ENCODE results near the gene FKBP14.
"Not testable (repeated sequence)": the region's sequence is repeated elsewhere in the genome, so short reads cannot be mapped to it uniquely, and the experiment has no call there.

Gene FKBP14

DNA sequence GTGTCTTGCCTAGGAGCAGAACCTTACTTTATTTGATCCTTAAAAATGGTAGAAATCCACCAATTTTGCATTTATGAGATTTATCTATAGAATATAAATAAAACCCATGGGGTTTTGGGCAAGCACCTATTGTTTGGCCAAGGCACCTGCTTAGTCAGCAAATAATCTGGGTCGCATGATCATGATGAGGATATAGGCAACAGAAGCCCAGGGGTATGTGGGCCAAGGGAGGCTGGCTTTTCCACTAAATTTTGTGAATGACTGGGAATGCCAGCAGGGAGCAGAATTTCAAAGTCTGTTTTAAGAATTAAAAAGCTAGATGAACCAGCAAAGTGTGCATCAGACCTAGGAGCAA, 54.2 kb downstream of the FKBP14 start:
- peaks cover 26% of the 10 kb centered on the region for H3K4me1 Mint-ChIP-seq (ENCODE audit: low read depth)
- H3K4me3 Mint-ChIP-seq, result no peak overlapping the region
- H3K27me3 Mint-ChIP-seq, result no peaks in the 10 kb centered on the region
- H3K27ac Mint-ChIP-seq, result no peak overlapping the region
- intact Hi-C loops (cut with micrococcal nuclease), result no loop called here
- no peaks in the 10 kb centered on the region for H3K9me3 Mint-ChIP-seq
- H3K36me3 Mint-ChIP-seq (ENCODE audit: low read depth), result peaks cover 18% of the 10 kb centered on the region

DNA sequence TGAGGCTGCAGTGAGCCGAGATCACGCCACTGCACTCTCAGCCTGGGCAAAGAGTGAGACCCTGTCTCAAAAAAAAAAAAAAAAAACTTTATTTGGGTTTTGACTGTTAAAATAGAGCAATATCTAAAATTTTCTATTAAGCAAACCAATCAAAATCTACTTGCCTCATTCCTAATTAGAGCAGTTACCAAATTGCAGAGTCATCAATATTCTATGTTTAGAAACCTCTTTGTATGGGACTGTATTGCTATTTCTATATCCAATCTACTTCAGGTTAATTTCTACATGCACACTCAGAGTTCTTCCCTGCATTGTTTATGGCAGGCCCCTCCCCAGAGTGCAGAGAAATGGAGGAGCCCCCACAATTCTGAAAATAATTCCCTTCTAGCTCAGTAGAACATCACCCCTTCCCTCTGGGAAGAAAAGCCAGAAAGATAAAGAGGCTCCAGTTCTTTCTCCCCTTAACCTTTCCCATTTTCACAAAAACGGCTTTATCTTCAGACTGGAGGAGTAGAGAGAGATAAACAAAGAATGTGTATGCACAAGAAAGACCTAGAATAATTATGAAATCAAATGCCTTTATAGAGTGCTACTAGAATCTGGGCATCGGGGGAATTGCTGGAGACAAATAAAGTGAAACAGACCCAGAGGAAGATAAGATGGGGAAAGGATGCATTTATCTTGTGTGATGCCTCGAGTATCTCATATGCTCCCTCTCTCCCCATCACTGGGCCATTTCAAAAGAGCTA, 54.8 kb downstream of the FKBP14 start:
- Mint-ChIP-seq H3K36me3 (ENCODE audit: low read depth) (peaks cover 21% of the 10 kb centered on the region), H3K9me3 (no peaks in the 10 kb centered on the region), H3K27ac (no peak overlapping the region), H3K4me1 (ENCODE audit: low read depth) (peaks cover 23% of the 10 kb centered on the region), H3K27me3 (no peaks in the 10 kb centered on the region), H3K4me3 (no peak overlapping the region)
- intact Hi-C loops (cut with micrococcal nuclease), result no loop called here

DNA sequence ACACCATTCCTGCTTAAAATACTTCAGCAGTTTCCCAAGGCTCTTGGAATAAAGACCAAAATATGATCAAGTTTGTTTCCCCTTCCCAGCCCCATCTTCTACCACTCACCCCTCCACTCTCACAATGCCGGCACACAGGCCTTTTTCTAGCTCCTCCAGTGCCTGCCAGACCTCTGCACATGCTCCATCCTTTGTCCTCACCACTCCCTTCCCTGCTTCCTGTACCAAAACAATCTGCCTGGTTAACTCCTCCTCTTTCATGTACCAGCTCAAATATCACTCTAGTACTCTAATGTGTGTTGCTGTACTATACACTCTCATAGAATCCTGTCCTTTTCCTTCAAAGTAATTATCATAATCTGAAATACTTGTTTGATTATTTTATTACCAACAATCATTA, 56.3 kb downstream of the FKBP14 start:
- H3K27me3 Mint-ChIP-seq, result no peaks in the 10 kb centered on the region
- H3K9me3 Mint-ChIP-seq, result no peaks in the 10 kb centered on the region
- H3K36me3 Mint-ChIP-seq (ENCODE audit: low read depth), result peaks cover 36% of the 10 kb centered on the region
- H3K4me3 Mint-ChIP-seq, result no peak overlapping the region
- H3K27ac Mint-ChIP-seq, result no peak overlapping the region
- H3K4me1 Mint-ChIP-seq (ENCODE audit: low read depth), result peaks cover 10% of the 10 kb centered on the region
- intact Hi-C loops (cut with micrococcal nuclease), result no loop called here

DNA sequence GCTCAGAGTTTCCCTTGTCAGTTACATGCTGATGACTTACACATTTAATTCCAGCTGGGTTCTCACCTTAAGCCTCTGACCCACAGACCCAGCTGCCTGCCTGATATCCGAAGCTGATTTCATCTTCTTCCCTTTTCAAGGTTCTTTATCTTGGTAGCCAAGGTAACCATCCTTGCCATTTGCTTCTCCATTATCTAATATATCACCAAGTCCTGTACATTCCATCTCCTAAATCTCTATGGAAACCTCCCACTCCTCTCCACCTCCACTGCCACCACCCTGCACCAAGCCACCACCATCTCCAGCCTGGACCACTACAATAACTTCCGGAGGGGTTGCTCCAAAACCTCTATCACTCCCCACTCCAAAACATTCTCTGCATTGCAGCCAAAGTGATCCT, 56.8 kb downstream of the FKBP14 start:
- intact Hi-C loops (cut with micrococcal nuclease), result no loop called here
- Mint-ChIP-seq H3K27ac (no peak overlapping the region), H3K27me3 (no peaks in the 10 kb centered on the region), H3K9me3 (no peaks in the 10 kb centered on the region), H3K4me3 (no peak overlapping the region), H3K36me3 (ENCODE audit: low read depth) (peaks cover 39% of the 10 kb centered on the region), H3K4me1 (ENCODE audit: low read depth) (peaks cover 10% of the 10 kb centered on the region)

DNA sequence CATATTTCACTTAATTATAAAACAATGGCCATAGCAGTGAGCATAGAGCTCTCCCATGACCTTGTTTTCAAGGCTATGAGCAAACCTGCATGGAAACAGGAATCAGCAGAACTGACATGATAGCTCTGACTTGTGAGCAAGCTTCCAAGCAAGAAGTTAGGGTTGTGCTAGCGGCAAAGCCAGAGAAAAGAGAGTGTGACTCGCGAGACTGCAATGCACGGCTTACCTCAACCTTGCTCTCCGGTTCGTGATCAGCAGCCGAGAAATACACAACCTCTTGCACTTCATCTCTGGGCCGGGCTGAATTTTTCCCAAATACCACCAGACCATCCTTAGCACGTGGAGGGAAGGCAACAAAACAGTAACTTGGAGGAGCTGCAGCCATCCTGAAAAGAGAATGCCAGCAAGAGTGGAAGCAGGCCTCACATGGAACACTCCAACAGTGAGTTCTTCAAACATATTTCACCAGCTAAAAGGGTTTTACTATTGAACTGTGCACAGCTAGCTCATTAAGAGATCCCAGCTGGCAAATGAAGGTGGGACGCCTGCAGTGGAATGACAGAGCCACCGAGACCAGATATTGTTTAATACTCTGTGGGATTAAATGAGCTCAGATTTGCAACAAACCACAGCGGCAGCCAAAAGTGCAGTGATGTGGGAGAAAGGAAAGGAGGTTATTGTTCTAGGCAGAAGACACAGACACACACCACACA, 57.7 kb downstream of the FKBP14 start:
- no peaks in the 10 kb centered on the region for H3K9me3 Mint-ChIP-seq
- no peak overlapping the region for H3K4me3 Mint-ChIP-seq
- no peak overlapping the region for H3K27ac Mint-ChIP-seq
- peaks cover 39% of the 10 kb centered on the region for H3K36me3 Mint-ChIP-seq (ENCODE audit: low read depth)
- H3K4me1 Mint-ChIP-seq (ENCODE audit: low read depth), result peaks cover 10% of the 10 kb centered on the region
- H3K27me3 Mint-ChIP-seq, result no peaks in the 10 kb centered on the region
- intact Hi-C loops (cut with micrococcal nuclease), result no loop called here

DNA sequence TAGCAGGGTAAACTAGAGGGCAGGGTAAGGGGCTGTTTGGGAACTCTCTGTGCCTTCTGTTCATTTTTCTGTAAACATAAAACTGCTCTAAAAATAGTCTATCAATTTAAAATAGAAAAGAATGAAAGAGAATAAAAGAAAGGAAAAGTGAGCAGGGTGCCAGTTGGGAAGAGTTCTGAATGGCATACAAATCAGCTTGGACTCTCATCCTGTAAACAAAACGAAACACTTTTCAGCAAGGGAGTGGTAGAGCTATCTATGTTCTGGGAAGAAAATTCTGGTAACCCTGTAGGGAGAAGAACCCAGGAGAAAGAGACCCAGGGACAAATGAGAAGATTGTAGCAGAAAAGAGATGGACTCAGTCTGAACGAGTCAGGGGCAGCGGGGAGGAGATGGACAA, 61.5 kb downstream of the FKBP14 start:
- Mint-ChIP-seq H3K9me3 (peaks cover under 1% of the 10 kb centered on the region), H3K36me3 (ENCODE audit: low read depth) (peaks cover 52% of the 10 kb centered on the region), H3K27me3 (no peaks in the 10 kb centered on the region), H3K4me3 (no peak overlapping the region), H3K4me1 (ENCODE audit: low read depth) (peaks cover 5% of the 10 kb centered on the region), H3K27ac (no peak overlapping the region)
- intact Hi-C loops (cut with micrococcal nuclease), result no loop called here

DNA sequence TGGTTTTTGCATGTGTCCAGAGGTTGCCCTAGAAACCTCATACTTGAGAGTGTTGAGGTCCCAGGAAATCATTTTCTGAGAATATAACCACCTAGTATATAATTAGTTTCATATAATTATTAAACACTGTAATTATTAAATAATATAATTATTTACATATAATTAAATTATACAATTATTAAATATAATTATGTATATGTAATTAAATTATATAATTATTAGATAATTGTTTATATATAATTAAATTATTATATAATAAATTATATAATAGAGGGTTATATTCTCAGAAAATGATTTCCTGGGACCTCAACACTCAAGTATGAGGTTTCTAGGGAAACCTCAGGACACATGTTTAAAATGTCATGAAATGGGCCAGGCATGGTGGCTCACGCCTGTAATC, 64.5 kb downstream of the FKBP14 start:
- H3K9me3 Mint-ChIP-seq, result peaks cover 9% of the 10 kb centered on the region
- H3K4me3 Mint-ChIP-seq, result no peak overlapping the region
- H3K36me3 Mint-ChIP-seq (ENCODE audit: low read depth), result peaks cover 47% of the 10 kb centered on the region
- no peaks in the 10 kb centered on the region for H3K4me1 Mint-ChIP-seq (ENCODE audit: low read depth)
- H3K27me3 Mint-ChIP-seq, result no peaks in the 10 kb centered on the region
- intact Hi-C loops (cut with micrococcal nuclease), result no loop called here
- no peak overlapping the region for H3K27ac Mint-ChIP-seq

DNA sequence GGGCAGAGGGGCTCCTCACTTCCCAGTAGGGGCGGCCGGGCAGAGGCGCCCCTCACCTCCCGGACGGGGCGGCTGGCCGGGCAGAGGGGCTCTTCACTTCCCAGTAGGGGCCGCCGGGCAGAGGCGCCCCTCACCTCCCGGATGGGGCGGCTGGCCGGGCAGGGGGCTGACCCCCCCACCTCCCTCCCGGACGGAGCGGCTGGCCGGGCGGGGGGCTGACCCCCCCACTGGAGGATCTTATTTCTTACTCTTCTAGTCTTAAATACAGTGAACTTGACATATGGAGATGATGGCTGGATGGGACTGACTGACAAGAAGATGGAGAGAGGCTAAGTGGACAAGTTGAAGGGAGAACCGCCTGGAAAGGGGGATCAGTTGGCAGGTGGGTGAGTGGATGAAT, 64.9 kb downstream of the FKBP14 start:
- H3K4me1 Mint-ChIP-seq (ENCODE audit: low read depth); H3K4me3 Mint-ChIP-seq; H3K9me3 Mint-ChIP-seq; H3K27ac Mint-ChIP-seq; H3K27me3 Mint-ChIP-seq; intact Hi-C loops (cut with micrococcal nuclease): not testable (repeated sequence)
- H3K36me3 Mint-ChIP-seq (ENCODE audit: low read depth), result peaks cover 43% of the 10 kb centered on the region
